Smooth muscle cell (in vitro differentiated cells): Measurements from ENCODE around the gene C19orf44. TPM values are rescaled to one million over a fixed set of nuclear protein-coding genes. Genes with fewer than 3 reads are reported as not detected.

ENCODE experiments used
- DNase-seq: peaks from one replicate; lab custom pipeline; 2025; ENCODE audit not compliant: unreplicated experiment; lab: John Stamatoyannopoulos, UW
- H2AFZ ChIP-seq: fragments of 200-600 bp; sonication (generic); 2 replicates; pipeline ENCODE4 v1.6.0; 2016; ENCODE audit warnings: antibody characterized with exemption, low read depth, mild to moderate bottlenecking
- H3F3A ChIP-seq: fragments of 200-600 bp; sonication (generic); 2 replicates; pipeline ENCODE4 v1.6.0; 2017; ENCODE audit warnings: antibody characterized with exemption, low read depth
- H3K27ac ChIP-seq: fragments of 200-600 bp; sonication (generic); 2 replicates; pipeline ENCODE4 v1.5.1; 2016; ENCODE audit warnings: low read depth, mild to moderate bottlenecking
- H3K27me3 ChIP-seq: fragments of 200-600 bp; sonication (generic); 2 replicates; pipeline ENCODE4 v1.6.1; 2016; ENCODE audit warnings: low read depth, mild to moderate bottlenecking
- H3K36me3 ChIP-seq: fragments of 200-600 bp; sonication (generic); 2 replicates; pipeline ENCODE4 v1.5.1; 2016; ENCODE audit warnings: low read depth
- H3K4me1 ChIP-seq: fragments of 200-600 bp; sonication (generic); 2 replicates; pipeline ENCODE4 v1.5.1; 2016; ENCODE audit warnings: low read depth
- H3K4me2 ChIP-seq: fragments of 200-600 bp; sonication (generic); 2 replicates; pipeline ENCODE4 v1.6.0; 2016; ENCODE audit warnings: mild to moderate bottlenecking
- H3K4me3 ChIP-seq: fragments of 200-600 bp; sonication (generic); 2 replicates; pipeline ENCODE4 v1.5.1; 2016; ENCODE audit warnings: mild to moderate bottlenecking
- H3K79me2 ChIP-seq: fragments of 200-600 bp; sonication (generic); 2 replicates; pipeline ENCODE4 v1.6.0; 2016; ENCODE audit warnings: low read depth, mild to moderate bottlenecking
- H3K9ac ChIP-seq: fragments of 200-600 bp; sonication (generic); 2 replicates; pipeline ENCODE4 v1.6.0; 2016; ENCODE audit warnings: low read depth
- H3K9me3 ChIP-seq: fragments of 200-600 bp; sonication (generic); replicated peaks from 2 replicates; pipeline ENCODE4 v1.5.1; 2016; ENCODE audit warnings: low read depth
- H4K20me1 ChIP-seq: fragments of 200-600 bp; sonication (generic); 2 replicates; pipeline ENCODE4 v1.6.0; 2016; ENCODE audit warnings: low read depth
- CTCF ChIP-seq: fragments of 200-600 bp; sonication (generic); IDR thresholded peaks from 2 replicates; pipeline ENCODE4 v1.5.1; 2017; ENCODE audit warnings: borderline replicate concordance, mild to moderate bottlenecking, antibody characterized with exemption; ENCODE audit not compliant: insufficient read depth, poor library complexity, severe bottlenecking
- WGBS: methylation state at CpG from one replicate; pipeline ENCODE4 v1.1.7; 2016; ENCODE audit warnings: low lambda C conversion rate; 5-methylcytosine and 5-hydroxymethylcytosine counted together
- polyA plus RNA-seq: library from polyadenylated mRNA; unstranded; fragments of >200 nt; fragmentation: Nextera tagmentation; extraction: Ambion mirVana; gene quantifications from 2 replicates; pipeline ENCODE4 v1.2.1, GENCODE V29; 2016
- total RNA-seq: library from RNA; depleted of rRNA; stranded (reverse); fragments of >200 nt; gene quantifications from 2 replicates; pipeline ENCODE4 v1.2.3, GENCODE V29; 2014

The C19orf44 gene
- total and polyA plus RNA-seq, 2 experiments from 2014 or later, result 3.3 to 3.4 TPM

- no peaks in the 10 kb centered on the region for H3K9me3 ChIP-seq
- no peaks in the 10 kb centered on the region for H3K27me3 ChIP-seq
- no peak for DNase-seq
- H3K79me2 ChIP-seq, result no peaks in the 10 kb centered on the region
- no peak overlapping the region for H3K9ac ChIP-seq
- no peak for TF ChIP-seq CTCF
- peaks cover 3% of the 10 kb centered on the region for H3K36me3 ChIP-seq
- H3K4me3 ChIP-seq, result no peak overlapping the region
- H3F3A ChIP-seq, result peaks cover 4% of the 10 kb centered on the region
- no peaks in the 10 kb centered on the region for H3K4me1 ChIP-seq
- 93% methylated on average over 8 of the region's 8 CpGs for WGBS
- no peak overlapping the region for H3K4me2 ChIP-seq
- H2AFZ ChIP-seq, result no peak overlapping the region
- no peak overlapping the region for H3K27ac ChIP-seq
- H4K20me1 ChIP-seq, result peaks cover 9% of the 10 kb centered on the region
Measured at GRCh38 chr19:16554776-16555175, 58.6 kb downstream of the C19orf44 start.

DNA sequence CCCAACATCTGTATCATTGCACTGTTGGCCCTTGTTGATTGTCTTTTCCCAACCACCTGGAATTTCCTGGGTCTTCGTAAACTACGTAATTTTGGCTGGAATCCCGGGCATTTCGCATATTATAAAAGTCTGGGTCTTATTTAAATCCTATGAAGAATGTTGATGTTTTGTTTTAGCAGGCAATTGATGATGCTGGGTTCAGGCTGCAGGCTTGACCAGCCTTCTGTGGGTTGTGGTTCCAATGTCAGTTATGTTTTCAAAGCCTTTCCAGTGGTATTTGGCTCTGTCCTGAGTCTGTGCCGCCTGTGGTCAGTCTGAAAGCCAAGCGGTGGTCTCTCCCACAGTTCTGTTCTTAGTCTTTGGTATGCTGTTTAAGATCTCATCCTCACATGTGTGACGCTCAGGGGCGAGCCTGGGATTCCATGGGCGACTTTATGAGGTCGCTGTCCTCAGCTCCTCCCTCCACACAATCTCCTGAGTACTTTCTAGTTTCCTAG, 63.6 kb downstream of the C19orf44 start:
- Histone ChIP-seq H3K4me3 (no peak overlapping the region), H3K9me3 (no peaks in the 10 kb centered on the region), H4K20me1 (peaks cover 5% of the 10 kb centered on the region), H3K4me1 (no peaks in the 10 kb centered on the region), H3K9ac (no peak overlapping the region), H3K36me3 (peaks cover 7% of the 10 kb centered on the region), H2AFZ (no peak overlapping the region), H3K4me2 (no peak overlapping the region), H3F3A (no peaks in the 10 kb centered on the region), H3K79me2 (no peaks in the 10 kb centered on the region), H3K27ac (no peak overlapping the region), H3K27me3 (no peaks in the 10 kb centered on the region)
- WGBS, result 86% methylated on average over 10 of the region's 10 CpGs
- DNase-seq, result no peak
- no peak for TF ChIP-seq CTCF

- Histone ChIP-seq H3K9ac (no peak overlapping the region), H3K27ac (no peak overlapping the region), H3K36me3 (peaks cover 12% of the 10 kb centered on the region), H3K4me1 (no peaks in the 10 kb centered on the region), H3K4me3 (no peak overlapping the region), H3F3A (no peaks in the 10 kb centered on the region), H4K20me1 (peaks cover 7% of the 10 kb centered on the region), H3K79me2 (no peaks in the 10 kb centered on the region), H3K9me3 (no peaks in the 10 kb centered on the region), H2AFZ (no peak overlapping the region), H3K27me3 (no peaks in the 10 kb centered on the region), H3K4me2 (no peak overlapping the region)
- DNase-seq, result no peak
- 97% methylated on average over 8 of the region's 8 CpGs for WGBS
- no peak for TF ChIP-seq CTCF
Measured at GRCh38 chr19:16561382-16561781, 65.2 kb downstream of the C19orf44 start.

- no peaks in the 10 kb centered on the region for H3K79me2 ChIP-seq
- peaks cover 7% of the 10 kb centered on the region for H4K20me1 ChIP-seq
- WGBS, result 97% methylated on average over 6 of the region's 6 CpGs
- no peak overlapping the region for H3K27ac ChIP-seq
- H3K4me3 ChIP-seq, result no peak overlapping the region
- peaks cover 17% of the 10 kb centered on the region for H3K36me3 ChIP-seq
- no peaks in the 10 kb centered on the region for H3K4me1 ChIP-seq
- TF ChIP-seq CTCF, result no peak
- no peak overlapping the region for H3K9ac ChIP-seq
- H3K4me2 ChIP-seq, result no peak overlapping the region
- no peak overlapping the region for H2AFZ ChIP-seq
- DNase-seq, result no peak
- H3F3A ChIP-seq, result no peaks in the 10 kb centered on the region
- no peaks in the 10 kb centered on the region for H3K9me3 ChIP-seq
- H3K27me3 ChIP-seq, result no peaks in the 10 kb centered on the region
Measured at GRCh38 chr19:16562608-16563025, 66.4 kb downstream of the C19orf44 start.
